Inferior parietal cortex (tissue), 1 donor: ENCODE results near the gene CAV3.

ENCODE experiments used
- DNase-seq: peaks from one replicate; pipeline ENCODE4 v3.0.0-alpha.2; 2016; ENCODE audit errors: extremely low spot score

The CAV3 gene

GRCh38 chr3:8794247-8794646 lies 60.6 kb downstream of the CAV3 start:
- no peak for DNase-seq
